ENCODE data around the gene CDK5RAP2. TPM values are rescaled to one million over a fixed set of nuclear protein-coding genes. Genes with fewer than 3 reads are reported as not detected.
A peak's percentile ranks its signal among the peaks of the same experiment; 100 is the strongest.

The CDK5RAP2 gene
- polyA plus RNA-seq, 1 experiment = 28.1 TPM

- ChIA-PET CTCF (interaction anchor here (0.6 to 0.9 kb wide), 2 partner anchors 76 to 312 kb away, joined by 3 to 5 read pairs; no protein-coding TSS in a partner anchor), POLR2A (interaction anchor here (0.6 kb wide), 1 partner anchor 443 kb away, joined by 4 read pairs; no protein-coding TSS in a partner anchor)
- Histone ChIP-seq H3K36me3 (ENCODE audit: control insufficient read depth, insufficient read depth, low read length) (no peaks in the 10 kb centered on the region), H3K4me3 (ENCODE audit: low read depth, low read length) (no peak overlapping the region), H3K27me3 (ENCODE audit: control insufficient read depth, insufficient read depth, low read length) (no peaks in the 10 kb centered on the region)
- DNase-seq (ENCODE audit: low read depth) = no peak
- TF ChIP-seq, protein P1, sequence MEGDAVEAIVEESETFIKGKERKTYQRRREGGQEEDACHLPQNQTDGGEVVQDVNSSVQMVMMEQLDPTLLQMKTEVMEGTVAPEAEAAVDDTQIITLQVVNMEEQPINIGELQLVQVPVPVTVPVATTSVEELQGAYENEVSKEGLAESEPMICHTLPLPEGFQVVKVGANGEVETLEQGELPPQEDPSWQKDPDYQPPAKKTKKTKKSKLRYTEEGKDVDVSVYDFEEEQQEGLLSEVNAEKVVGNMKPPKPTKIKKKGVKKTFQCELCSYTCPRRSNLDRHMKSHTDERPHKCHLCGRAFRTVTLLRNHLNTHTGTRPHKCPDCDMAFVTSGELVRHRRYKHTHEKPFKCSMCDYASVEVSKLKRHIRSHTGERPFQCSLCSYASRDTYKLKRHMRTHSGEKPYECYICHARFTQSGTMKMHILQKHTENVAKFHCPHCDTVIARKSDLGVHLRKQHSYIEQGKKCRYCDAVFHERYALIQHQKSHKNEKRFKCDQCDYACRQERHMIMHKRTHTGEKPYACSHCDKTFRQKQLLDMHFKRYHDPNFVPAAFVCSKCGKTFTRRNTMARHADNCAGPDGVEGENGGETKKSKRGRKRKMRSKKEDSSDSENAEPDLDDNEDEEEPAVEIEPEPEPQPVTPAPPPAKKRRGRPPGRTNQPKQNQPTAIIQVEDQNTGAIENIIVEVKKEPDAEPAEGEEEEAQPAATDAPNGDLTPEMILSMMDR (IDR thresholded peaks at IDR 0.05; ENCODE audit: insufficient read depth, low read depth, low read length) = no peak
These were observed 45.3 kb upstream of the CDK5RAP2 start for GRCh38 chr9:120625222-120625621.

- ChIA-PET POLR2A (no interaction called here), CTCF (interaction anchor here (1.4 kb wide), 1 partner anchor 133 kb away, joined by 5 read pairs; no protein-coding TSS in a partner anchor)
- no peak for DNase-seq (ENCODE audit: low read depth)
- TF ChIP-seq, protein P1 (IDR thresholded peaks at IDR 0.05; ENCODE audit: insufficient read depth, low read depth, low read length) = no peak
- Histone ChIP-seq H3K36me3 (ENCODE audit: control insufficient read depth, insufficient read depth, low read length) (no peaks in the 10 kb centered on the region), H3K27me3 (ENCODE audit: control insufficient read depth, insufficient read depth, low read length) (no peaks in the 10 kb centered on the region), H3K4me3 (ENCODE audit: low read depth, low read length) (no peak overlapping the region)
These were observed 42.8 kb upstream of the CDK5RAP2 start for GRCh38 chr9:120622790-120623189.

DNA sequence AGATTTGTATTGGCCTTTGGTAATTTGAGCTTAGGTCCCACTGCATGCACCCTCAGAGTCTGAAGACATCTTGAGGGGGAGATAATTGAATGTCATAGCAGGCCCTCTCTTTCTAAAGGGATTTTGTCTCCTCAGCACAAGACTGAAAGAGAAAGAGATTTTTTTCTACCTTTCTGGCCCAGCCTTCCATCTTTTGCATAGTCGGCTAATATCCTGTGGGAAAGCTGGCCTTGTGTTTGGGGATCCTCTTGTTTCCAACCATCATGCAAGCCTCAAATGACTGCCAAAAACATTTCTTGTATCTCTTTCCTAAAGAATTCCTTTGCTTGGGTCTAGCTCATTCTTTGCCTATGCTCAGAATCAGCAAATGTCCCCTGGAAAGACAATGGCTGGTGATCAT, 42.0 kb upstream of the CDK5RAP2 start:
- ChIA-PET CTCF (interaction anchor here (0.5 to 1.4 kb wide), 3 partner anchors 17 to 134 kb away, joined by 3 to 5 read pairs (median 5); no protein-coding TSS in a partner anchor), POLR2A (no interaction called here)
- no peaks in the 10 kb centered on the region for H3K36me3 ChIP-seq (ENCODE audit: control insufficient read depth, insufficient read depth, low read length)
- H3K27me3 ChIP-seq (ENCODE audit: control insufficient read depth, insufficient read depth, low read length) = no peaks in the 10 kb centered on the region
- TF ChIP-seq, protein P1 (IDR thresholded peaks at IDR 0.05; ENCODE audit: insufficient read depth, low read depth, low read length) = no peak
- no peak for DNase-seq (ENCODE audit: low read depth)
- H3K4me3 ChIP-seq (ENCODE audit: low read depth, low read length) = no peak overlapping the region

DNA sequence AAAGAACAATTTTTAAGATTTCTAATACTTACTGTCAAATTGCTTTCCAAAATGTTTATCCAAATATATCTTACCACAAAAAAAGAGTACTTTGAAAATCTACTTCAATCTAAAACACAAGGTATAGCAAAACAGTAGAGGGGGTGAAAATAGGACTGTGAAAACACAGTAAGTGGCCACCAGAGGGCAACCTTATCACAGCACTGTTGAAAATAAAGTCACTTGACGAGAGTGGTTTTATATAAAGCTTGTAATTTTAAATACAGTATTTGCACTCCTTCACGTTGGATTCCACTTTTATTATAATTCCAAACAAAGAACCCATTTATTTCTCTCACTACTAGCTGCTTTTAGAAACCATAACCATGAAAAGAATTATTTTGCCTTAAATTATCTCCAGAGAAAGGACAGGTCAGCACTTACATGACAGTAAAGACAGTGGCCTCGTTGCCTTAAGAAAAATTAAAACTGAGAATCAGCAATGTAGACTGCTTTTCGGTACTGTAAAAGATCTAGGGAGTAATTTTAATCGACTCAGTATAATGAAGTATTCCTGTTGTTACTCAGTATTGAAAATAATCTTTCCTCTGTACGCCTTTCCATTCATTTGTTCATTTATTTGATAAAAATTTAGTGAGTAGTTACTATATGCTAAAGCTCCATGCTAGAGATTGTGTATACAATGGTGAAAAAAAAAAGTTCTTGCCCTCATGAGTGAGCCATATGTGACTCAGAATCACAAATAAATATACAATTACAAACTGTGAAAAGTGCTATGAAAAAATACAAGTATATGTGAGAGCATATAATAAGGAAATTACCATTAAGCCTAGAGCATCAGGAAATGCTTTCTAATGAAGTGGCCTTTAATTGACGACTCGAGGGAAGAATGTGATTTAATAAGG, 40.0 kb upstream of the CDK5RAP2 start:
- POLR2A ChIA-PET = no interaction called here
- TF ChIP-seq, protein P1 (IDR thresholded peaks at IDR 0.05; ENCODE audit: insufficient read depth, low read depth, low read length) = peak; percentile 82
- CTCF ChIA-PET = interaction anchor here (0.6 to 1.3 kb wide), 12 partner anchors 8 to 137 kb away, joined by 3 to 7 read pairs (median 3); no protein-coding TSS in a partner anchor
- H3K4me3 ChIP-seq (ENCODE audit: low read depth, low read length) = no peak overlapping the region
- DNase-seq (ENCODE audit: low read depth) = no peak
- H3K36me3 ChIP-seq (ENCODE audit: control insufficient read depth, insufficient read depth, low read length) = no peaks in the 10 kb centered on the region
- H3K27me3 ChIP-seq (ENCODE audit: control insufficient read depth, insufficient read depth, low read length) = no peaks in the 10 kb centered on the region

All from BJ (cell line).